ENCODE measurements around the gene MINDY4. TPM values are rescaled to one million over a fixed set of nuclear protein-coding genes. Genes with fewer than 3 reads are reported as not detected.

Gene MINDY4
- total and polyA plus RNA-seq, 2 donors (not counting 1 experiment from before 2014, with no cell fraction given) = 6.1 to 6.3 TPM

DNA sequence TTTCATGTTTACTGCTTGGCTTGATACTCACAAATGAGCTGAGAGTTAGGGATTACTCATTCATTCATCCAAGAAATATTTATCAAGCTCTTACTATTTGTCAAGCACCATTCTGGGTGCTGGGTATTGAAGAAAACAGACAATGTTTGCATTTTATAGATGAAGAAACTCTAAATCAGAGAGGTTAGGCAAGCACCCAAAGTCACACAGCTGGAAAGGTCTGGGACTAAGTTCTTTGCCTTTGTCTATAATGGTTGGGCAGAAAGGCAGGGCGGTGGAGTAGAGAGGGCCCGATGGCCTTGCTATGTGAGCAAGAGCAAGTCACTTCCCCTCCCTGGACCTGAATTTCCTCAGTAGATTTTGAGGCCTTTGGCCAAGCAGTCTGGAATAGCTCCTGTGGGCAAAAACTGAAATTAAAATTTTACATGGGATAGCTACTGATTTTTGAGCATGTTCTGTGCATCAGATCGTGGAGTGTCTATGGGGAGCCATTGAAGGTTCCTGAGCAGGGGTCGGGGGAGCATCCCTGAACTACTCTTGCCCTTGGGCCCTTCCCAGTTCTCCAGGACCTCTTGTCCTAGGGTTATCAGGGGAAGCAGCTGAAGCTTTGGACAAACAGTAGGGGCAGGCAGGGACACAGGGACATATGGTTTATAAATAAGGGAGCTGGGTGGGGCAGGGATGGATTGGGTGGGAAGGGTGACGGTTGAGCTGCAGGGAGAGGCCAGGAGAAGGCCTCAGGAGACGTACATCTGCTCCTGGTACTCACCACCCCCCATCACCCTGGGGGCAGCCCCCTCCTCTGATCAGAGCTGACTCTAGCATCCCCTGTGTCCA, 163.7 kb downstream of the MINDY4 start:
- no peak overlapping the region for H3K4me3 ChIP-seq (replicated peaks in 1 of 4; ENCODE audit: control extremely low read depth in 1 of 4, insufficient read depth in 1 of 4, low read depth in 3 of 4, low read length in 4 of 4)
- peaks cover 4% of the 10 kb centered on the region for H3K4me1 ChIP-seq (ENCODE audit: control insufficient read depth, extremely low read depth, insufficient read depth, low read length)
- TF ChIP-seq, protein P1, sequence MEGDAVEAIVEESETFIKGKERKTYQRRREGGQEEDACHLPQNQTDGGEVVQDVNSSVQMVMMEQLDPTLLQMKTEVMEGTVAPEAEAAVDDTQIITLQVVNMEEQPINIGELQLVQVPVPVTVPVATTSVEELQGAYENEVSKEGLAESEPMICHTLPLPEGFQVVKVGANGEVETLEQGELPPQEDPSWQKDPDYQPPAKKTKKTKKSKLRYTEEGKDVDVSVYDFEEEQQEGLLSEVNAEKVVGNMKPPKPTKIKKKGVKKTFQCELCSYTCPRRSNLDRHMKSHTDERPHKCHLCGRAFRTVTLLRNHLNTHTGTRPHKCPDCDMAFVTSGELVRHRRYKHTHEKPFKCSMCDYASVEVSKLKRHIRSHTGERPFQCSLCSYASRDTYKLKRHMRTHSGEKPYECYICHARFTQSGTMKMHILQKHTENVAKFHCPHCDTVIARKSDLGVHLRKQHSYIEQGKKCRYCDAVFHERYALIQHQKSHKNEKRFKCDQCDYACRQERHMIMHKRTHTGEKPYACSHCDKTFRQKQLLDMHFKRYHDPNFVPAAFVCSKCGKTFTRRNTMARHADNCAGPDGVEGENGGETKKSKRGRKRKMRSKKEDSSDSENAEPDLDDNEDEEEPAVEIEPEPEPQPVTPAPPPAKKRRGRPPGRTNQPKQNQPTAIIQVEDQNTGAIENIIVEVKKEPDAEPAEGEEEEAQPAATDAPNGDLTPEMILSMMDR (conservative IDR thresholded peaks at IDR 0.05 in 1 of 2, IDR thresholded peaks at IDR 0.05 in 1 of 2; ENCODE audit: low read depth in 1 of 2, low read length in 2 of 2) = no peak
- no peak for TF ChIP-seq EZH2 (IDR thresholded peaks at IDR 0.05; ENCODE audit: low read length, missing control alignments)
- no peak overlapping the region for H3K9ac ChIP-seq (ENCODE audit: insufficient read depth, low read length)
- H4K20me1 ChIP-seq (ENCODE audit: control insufficient read depth, extremely low read depth, insufficient read depth, low read length) = no peaks in the 10 kb centered on the region
- H3K36me3 ChIP-seq (ENCODE audit: control insufficient read depth, insufficient read depth, low read length) = no peaks in the 10 kb centered on the region
- no peaks in the 10 kb centered on the region for H3K79me2 ChIP-seq (ENCODE audit: control insufficient read depth, insufficient read depth, low read length)
- no peaks in the 10 kb centered on the region for H3K27me3 ChIP-seq (ENCODE audit: control insufficient read depth, insufficient read depth, low read length)
- no peak overlapping the region for H3K4me2 ChIP-seq (ENCODE audit: extremely low read depth, insufficient read depth, low read length)
- no peak overlapping the region for H3K27ac ChIP-seq (ENCODE audit: insufficient read depth, low read length)
- DNase-seq (ENCODE audit: low read depth in 2 of 2) = no peak
- no peaks in the 10 kb centered on the region for H3K9me3 ChIP-seq (ENCODE audit: control insufficient read depth, insufficient read depth, low read depth, low read length)
- H2AFZ ChIP-seq (ENCODE audit: low read length) = no peak overlapping the region

DNA sequence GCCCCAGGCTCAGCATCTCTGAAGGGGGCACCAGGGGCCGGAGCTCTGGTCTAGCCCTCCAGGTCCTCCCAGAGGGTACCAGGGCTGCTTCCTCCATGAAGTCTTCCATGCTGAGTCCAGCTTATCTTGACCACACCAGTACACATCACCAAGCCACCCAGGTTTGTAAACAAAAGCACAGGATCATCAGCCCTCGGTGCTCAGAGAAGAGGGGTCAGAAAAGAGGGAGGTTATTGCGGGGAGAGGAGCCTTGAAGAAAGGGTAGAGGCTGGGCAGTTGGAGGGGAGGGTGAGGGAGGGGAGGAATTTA, 164.3 kb downstream of the MINDY4 start:
- Histone ChIP-seq H3K36me3 (ENCODE audit: control insufficient read depth, insufficient read depth, low read length) (no peaks in the 10 kb centered on the region), H3K79me2 (ENCODE audit: control insufficient read depth, insufficient read depth, low read length) (no peaks in the 10 kb centered on the region), H3K4me2 (ENCODE audit: extremely low read depth, insufficient read depth, low read length) (no peak overlapping the region), H3K27me3 (ENCODE audit: control insufficient read depth, insufficient read depth, low read length) (no peaks in the 10 kb centered on the region), H4K20me1 (ENCODE audit: control insufficient read depth, extremely low read depth, insufficient read depth, low read length) (no peaks in the 10 kb centered on the region), H3K27ac (ENCODE audit: insufficient read depth, low read length) (no peak overlapping the region), H3K9me3 (ENCODE audit: control insufficient read depth, insufficient read depth, low read depth, low read length) (no peaks in the 10 kb centered on the region), H3K4me3 (replicated peaks in 1 of 4; ENCODE audit: control extremely low read depth in 1 of 4, insufficient read depth in 1 of 4, low read depth in 3 of 4, low read length in 4 of 4) (no peak overlapping the region), H2AFZ (ENCODE audit: low read length) (no peak overlapping the region), H3K4me1 (ENCODE audit: control insufficient read depth, extremely low read depth, insufficient read depth, low read length) (peaks cover 4% of the 10 kb centered on the region), H3K9ac (ENCODE audit: insufficient read depth, low read length) (no peak overlapping the region)
- DNase-seq (ENCODE audit: low read depth in 2 of 2) = no peak
- TF ChIP-seq, protein P1 (conservative IDR thresholded peaks at IDR 0.05 in 1 of 2, IDR thresholded peaks at IDR 0.05 in 1 of 2; ENCODE audit: low read depth in 1 of 2, low read length in 2 of 2) = no peak
- TF ChIP-seq EZH2 (IDR thresholded peaks at IDR 0.05; ENCODE audit: low read length, missing control alignments) = no peak

DNA sequence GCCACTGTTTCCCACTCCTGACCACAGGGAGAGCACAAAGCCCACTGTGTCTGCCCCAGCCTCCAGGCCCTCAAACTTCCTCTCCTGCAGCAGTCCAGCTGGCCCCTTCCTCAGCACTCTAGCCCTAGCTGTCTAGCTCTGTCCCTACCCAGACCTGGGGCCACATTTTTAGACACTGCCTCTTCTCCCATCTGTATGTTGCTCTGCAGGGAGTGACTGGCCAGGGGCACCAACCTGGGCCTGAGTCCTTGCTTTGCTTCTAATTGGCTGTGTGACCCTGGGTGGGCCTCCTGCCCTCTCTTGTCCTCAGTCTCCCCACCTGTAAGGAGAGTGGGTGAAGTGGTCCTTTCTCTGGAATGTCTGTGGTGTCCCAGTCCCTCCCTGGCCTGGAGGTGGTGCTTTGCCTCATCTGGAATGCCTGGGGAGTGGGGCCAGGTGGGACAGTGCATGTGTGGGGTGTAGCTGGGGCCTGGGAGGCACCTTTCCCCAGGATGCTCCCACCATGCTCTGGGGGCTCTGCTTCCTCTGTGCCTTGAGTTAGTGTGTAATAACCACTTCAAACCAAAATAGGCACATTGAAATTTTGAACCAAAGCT, 165.5 kb downstream of the MINDY4 start:
- Histone ChIP-seq H3K4me2 (ENCODE audit: extremely low read depth, insufficient read depth, low read length) (no peak overlapping the region), H3K27me3 (ENCODE audit: control insufficient read depth, insufficient read depth, low read length) (no peaks in the 10 kb centered on the region), H3K79me2 (ENCODE audit: control insufficient read depth, insufficient read depth, low read length) (no peaks in the 10 kb centered on the region), H3K4me3 (replicated peaks in 1 of 4; ENCODE audit: control extremely low read depth in 1 of 4, insufficient read depth in 1 of 4, low read depth in 3 of 4, low read length in 4 of 4) (no peak overlapping the region), H2AFZ (ENCODE audit: low read length) (no peak overlapping the region), H3K27ac (ENCODE audit: insufficient read depth, low read length) (no peak overlapping the region), H3K36me3 (ENCODE audit: control insufficient read depth, insufficient read depth, low read length) (no peaks in the 10 kb centered on the region), H3K9ac (ENCODE audit: insufficient read depth, low read length) (no peak overlapping the region), H3K9me3 (ENCODE audit: control insufficient read depth, insufficient read depth, low read depth, low read length) (no peaks in the 10 kb centered on the region), H4K20me1 (ENCODE audit: control insufficient read depth, extremely low read depth, insufficient read depth, low read length) (no peaks in the 10 kb centered on the region), H3K4me1 (ENCODE audit: control insufficient read depth, extremely low read depth, insufficient read depth, low read length) (peaks cover 3% of the 10 kb centered on the region)
- DNase-seq (ENCODE audit: low read depth in 2 of 2) = no peak
- TF ChIP-seq, protein P1 (conservative IDR thresholded peaks at IDR 0.05 in 1 of 2, IDR thresholded peaks at IDR 0.05 in 1 of 2; ENCODE audit: low read depth in 1 of 2, low read length in 2 of 2) = no peak
- no peak for TF ChIP-seq EZH2 (IDR thresholded peaks at IDR 0.05; ENCODE audit: low read length, missing control alignments)
